Naive B cell (primary cell): Measurements from ENCODE around the gene TRIM22. TPM values are rescaled to one million over a fixed set of nuclear protein-coding genes. Genes with fewer than 3 reads are reported as not detected.
"Not testable (repeated sequence)": the region's sequence is repeated elsewhere in the genome, so short reads cannot be mapped to it uniquely, and the experiment has no call there.

Experiments used
- ATAC-seq, 2 donors: fragments of 150-1000 bp; cut with Tn5 transposase; 2 replicates each; pipeline ENCODE4 v1.10.0; 2021; ENCODE audit warnings: low read depth in 2 of 2, mild to moderate bottlenecking in 2 of 2, moderate library complexity in 2 of 2
- DNase-seq: peaks from one replicate; pipeline ENCODE4 v3.0.0; 2022
- H3K27ac Mint-ChIP-seq, 6 donors: one replicate each; pipeline ENCODE4 v1.8.0; 2020 to 2022; ENCODE audit warnings: mild to moderate bottlenecking in 6 of 6, mixed read lengths in 6 of 6, moderate library complexity in 5 of 6, inconsistent platforms in 2 of 6
- H3K27me3 Mint-ChIP-seq, 3 donors: one replicate each; pipeline ENCODE4 v1.8.0; 2021 to 2022; ENCODE audit warnings: mixed read lengths in 3 of 3, mild to moderate bottlenecking in 1 of 3
- H3K36me3 Mint-ChIP-seq, 2 donors: one replicate each; pipeline ENCODE4 v1.8.0; 2020 to 2022; ENCODE audit warnings: mixed read lengths in 2 of 2, inconsistent platforms in 1 of 2, mild to moderate bottlenecking in 1 of 2
- H3K4me1 Mint-ChIP-seq, 3 donors: one replicate each; pipeline ENCODE4 v1.8.0; 2020 to 2022; ENCODE audit warnings: mixed read lengths in 3 of 3, inconsistent platforms in 1 of 3, mild to moderate bottlenecking in 1 of 3, moderate library complexity in 1 of 3
- H3K4me3 Mint-ChIP-seq, 8 donors: one replicate each; pipeline ENCODE4 v1.8.0; 2020 to 2022; ENCODE audit warnings: mild to moderate bottlenecking in 8 of 8, mixed read lengths in 8 of 8, moderate library complexity in 8 of 8, inconsistent platforms in 2 of 8
- H3K9me3 Mint-ChIP-seq, 7 donors: one replicate each; pipeline ENCODE4 v1.8.0; 2020 to 2022; ENCODE audit warnings: mixed read lengths in 7 of 7, mild to moderate bottlenecking in 5 of 7, inconsistent platforms in 2 of 7, moderate library complexity in 1 of 7
- polyA plus RNA-seq, 6 donors: library from polyadenylated mRNA; unstranded; fragments of 300-500 nt; fragmentation: Illumina TruSeq; gene quantifications; one replicate each; pipeline ENCODE4 v1.2.3, GENCODE V29; 2021; ENCODE audit warnings: low read depth in 6 of 6

Gene TRIM22
- polyA plus RNA-seq, 6 donors from 2014 or later = 178 to 300 (median 241) TPM

- DNase-seq = no peak
- H3K9me3 Mint-ChIP-seq = peaks cover 0 to 2% (median 0%) of the 10 kb centered on the region in 7 donors
- H3K4me3 Mint-ChIP-seq = peak overlapping the region in 1 of 8 donors; percentile 52
- H3K27me3 Mint-ChIP-seq = no peaks in the 10 kb centered on the region
- H3K4me1 Mint-ChIP-seq = peaks cover 15 to 28% (median 24%) of the 10 kb centered on the region in 3 donors
- ATAC-seq = no peak
- H3K36me3 Mint-ChIP-seq = peaks cover 21 to 22% of the 10 kb centered on the region in 2 donors
- H3K27ac Mint-ChIP-seq = peak overlapping the region in 2 of 6 donors; percentile 64 to 88
Measured at GRCh38 chr11:5679811-5680210, 9.8 kb upstream of the TRIM22 start.

- H3K27me3 Mint-ChIP-seq, DNase-seq, ATAC-seq, H3K27ac Mint-ChIP-seq, H3K9me3 Mint-ChIP-seq: not testable (repeated sequence)
- Mint-ChIP-seq H3K4me3 (peak overlapping the region in 4 of 8 donors; percentile 90 to 97 (median 95)), H3K36me3 (peaks cover 17 to 20% of the 10 kb centered on the region in 2 donors), H3K4me1 (peaks cover 25 to 39% (median 37%) of the 10 kb centered on the region in 3 donors)
Measured at GRCh38 chr11:5682890-5683441, 6.6 kb upstream of the TRIM22 start.

GRCh38 chr11:5683620-5684019 lies 6.0 kb upstream of the TRIM22 start:
- not testable (repeated sequence) for H3K9me3 Mint-ChIP-seq, H3K27me3 Mint-ChIP-seq, ATAC-seq, DNase-seq
- Mint-ChIP-seq H3K27ac (peak overlapping the region; percentile 71 to 98 (median 96)), H3K4me3 (peak overlapping the region; percentile 88 to 97 (median 94)), H3K4me1 (peaks cover 29 to 46% (median 44%) of the 10 kb centered on the region in 3 donors), H3K36me3 (peaks cover 11 to 14% of the 10 kb centered on the region in 2 donors)

- Mint-ChIP-seq H3K27ac (peak overlapping the region; percentile 89 to 98 (median 96)), H3K4me3 (peak overlapping the region; percentile 88 to 97 (median 94)), H3K36me3 (peaks cover 5 to 8% of the 10 kb centered on the region in 2 donors), H3K27me3 (no peaks in the 10 kb centered on the region), H3K9me3 (no peaks in the 10 kb centered on the region), H3K4me1 (peaks cover 32 to 49% (median 45%) of the 10 kb centered on the region in 3 donors)
- DNase-seq (no peak), ATAC-seq (no peak)
Measured at GRCh38 chr11:5684036-5684645, 5.4 kb upstream of the TRIM22 start.

- H3K27me3 Mint-ChIP-seq = no peaks in the 10 kb centered on the region
- peak; percentile 83 for DNase-seq
- H3K4me3 Mint-ChIP-seq = peak within 1 kb of the TSS; percentile 88 to 97 (median 94)
- ATAC-seq = peak; percentile 61 to 68
- H3K36me3 Mint-ChIP-seq = peaks cover 0 to 4% of the 10 kb centered on the region in 2 donors
- H3K9me3 Mint-ChIP-seq = no peaks in the 10 kb centered on the region
- peak within 1 kb of the TSS; percentile 89 to 98 (median 96) for H3K27ac Mint-ChIP-seq
- peaks cover 35 to 49% (median 49%) of the 10 kb centered on the region in 3 donors for H3K4me1 Mint-ChIP-seq
Measured at GRCh38 chr11:5684646-5685362, 4.8 kb upstream of the TRIM22 start, which contains the start of gene TRIM5. Gene TRIM5, minus strand, starts transcription at chr11:5685074. Its CDS starts 4,897 bp downstream, at chr11:5680177.

GRCh38 chr11:5686426-5686825 lies 3.2 kb upstream of the TRIM22 start:
- no peak overlapping the region for H3K4me3 Mint-ChIP-seq
- no peaks in the 10 kb centered on the region for H3K9me3 Mint-ChIP-seq
- H3K36me3 Mint-ChIP-seq = peaks cover 0 to 15% of the 10 kb centered on the region in 2 donors
- H3K27me3 Mint-ChIP-seq = no peaks in the 10 kb centered on the region
- H3K4me1 Mint-ChIP-seq = peaks cover 40 to 65% (median 52%) of the 10 kb centered on the region in 3 donors
- DNase-seq = no peak
- H3K27ac Mint-ChIP-seq = peak overlapping the region in 3 of 6 donors; percentile 32 to 97 (median 39)
- no peak for ATAC-seq

GRCh38 chr11:5688482-5688881 lies 1.1 kb upstream of the TRIM22 start:
- ATAC-seq = no peak
- peak overlapping the region in 7 of 8 donors; percentile 12 to 51 (median 28) for H3K4me3 Mint-ChIP-seq
- H3K4me1 Mint-ChIP-seq = peaks cover 46 to 68% (median 58%) of the 10 kb centered on the region in 3 donors
- H3K27me3 Mint-ChIP-seq = no peaks in the 10 kb centered on the region
- H3K36me3 Mint-ChIP-seq = peaks cover 4 to 15% of the 10 kb centered on the region in 2 donors
- H3K9me3 Mint-ChIP-seq = no peaks in the 10 kb centered on the region
- H3K27ac Mint-ChIP-seq = peak overlapping the region in 5 of 6 donors; percentile 13 to 97 (median 72)
- no peak for DNase-seq

- H3K4me1 Mint-ChIP-seq = peaks cover 44 to 66% (median 57%) of the 10 kb centered on the region in 3 donors
- no peak for ATAC-seq
- no peaks in the 10 kb centered on the region for H3K27me3 Mint-ChIP-seq
- peaks cover 20 to 29% of the 10 kb centered on the region in 2 donors for H3K36me3 Mint-ChIP-seq
- peak overlapping the region; percentile 95 to 99 (median 96) for H3K27ac Mint-ChIP-seq
- H3K4me3 Mint-ChIP-seq = peak overlapping the region; percentile 90 to 100 (median 96)
- no peaks in the 10 kb centered on the region for H3K9me3 Mint-ChIP-seq
- DNase-seq = no peak
Measured at GRCh38 chr11:5690216-5690615, 626 bp downstream of the TRIM22 start.

GRCh38 chr11:5690736-5691135 lies 1.1 kb downstream of the TRIM22 start:
- Mint-ChIP-seq H3K27ac (peak overlapping the region; percentile 95 to 99 (median 96)), H3K9me3 (no peaks in the 10 kb centered on the region), H3K4me1 (peaks cover 48 to 65% (median 59%) of the 10 kb centered on the region in 3 donors), H3K36me3 (peaks cover 21 to 31% of the 10 kb centered on the region in 2 donors), H3K27me3 (no peaks in the 10 kb centered on the region), H3K4me3 (peak overlapping the region; percentile 90 to 100 (median 96))
- ATAC-seq (no peak), DNase-seq (no peak)

- peak overlapping the region; percentile 95 to 99 (median 96) for H3K27ac Mint-ChIP-seq
- H3K27me3 Mint-ChIP-seq, DNase-seq, H3K9me3 Mint-ChIP-seq, ATAC-seq: not testable (repeated sequence)
- peaks cover 21 to 31% of the 10 kb centered on the region in 2 donors for H3K36me3 Mint-ChIP-seq
- H3K4me1 Mint-ChIP-seq = peaks cover 51 to 68% (median 62%) of the 10 kb centered on the region in 3 donors
- H3K4me3 Mint-ChIP-seq = peak overlapping the region; percentile 90 to 100 (median 96)
Measured at GRCh38 chr11:5691238-5691963, 1.8 kb downstream of the TRIM22 start.

GRCh38 chr11:5691964-5692361 lies 2.4 kb downstream of the TRIM22 start:
- Mint-ChIP-seq H3K4me3 (peak overlapping the region; percentile 90 to 100 (median 96)), H3K27ac (peak overlapping the region; percentile 90 to 97 (median 96)), H3K9me3 (no peaks in the 10 kb centered on the region), H3K36me3 (peaks cover 21 to 31% of the 10 kb centered on the region in 2 donors), H3K27me3 (no peaks in the 10 kb centered on the region), H3K4me1 (peaks cover 53 to 71% (median 62%) of the 10 kb centered on the region in 3 donors)
- ATAC-seq (peak; percentile 24 to 25), DNase-seq (peak; percentile 45)

GRCh38 chr11:5694642-5695041 lies 5.1 kb downstream of the TRIM22 start:
- DNase-seq (no peak), ATAC-seq (no peak)
- H3K27me3 Mint-ChIP-seq = no peaks in the 10 kb centered on the region
- H3K27ac Mint-ChIP-seq = peak overlapping the region in 5 of 6 donors; percentile 8 to 97 (median 86)
- H3K4me3 Mint-ChIP-seq = peak overlapping the region in 7 of 8 donors; percentile 35 to 77 (median 59)
- H3K36me3 Mint-ChIP-seq = peaks cover 31% of the 10 kb centered on the region in 2 donors
- no peaks in the 10 kb centered on the region for H3K9me3 Mint-ChIP-seq
- peaks cover 54 to 67% (median 64%) of the 10 kb centered on the region in 3 donors for H3K4me1 Mint-ChIP-seq
